ENCODE measurements around the gene PCTP. TPM values are rescaled to one million over a fixed set of nuclear protein-coding genes. Genes with fewer than 3 reads are reported as not detected.

PCTP gene
- polyA plus RNA-seq, 3 donors from 2014 or later: 8.9 to 17.3 (median 11.6) TPM

DNA sequence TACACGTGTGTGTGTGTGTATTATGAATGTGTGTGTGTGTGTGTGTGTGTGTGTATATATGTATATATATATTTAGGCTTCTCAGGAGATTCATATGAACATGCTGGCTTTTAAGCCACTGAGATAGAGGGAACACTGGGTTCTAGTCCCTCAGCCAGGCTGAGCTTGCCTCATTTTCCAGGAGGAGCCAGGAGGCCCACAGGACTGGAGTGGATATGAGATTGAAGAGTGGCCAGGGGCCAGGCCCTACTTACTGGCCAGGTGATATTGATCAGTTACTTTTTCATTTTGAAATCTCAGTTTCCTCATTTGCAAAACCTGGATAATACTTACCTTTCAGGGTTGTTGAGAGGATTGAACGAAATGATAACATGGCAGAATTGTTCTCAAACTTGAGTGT is 5.8 kb downstream of the PCTP start:
- H3K4me3 Mint-ChIP-seq: no peak overlapping the region
- peaks cover 12 to 17% of the 10 kb centered on the region in 2 donors for H3K4me1 Mint-ChIP-seq

DNA sequence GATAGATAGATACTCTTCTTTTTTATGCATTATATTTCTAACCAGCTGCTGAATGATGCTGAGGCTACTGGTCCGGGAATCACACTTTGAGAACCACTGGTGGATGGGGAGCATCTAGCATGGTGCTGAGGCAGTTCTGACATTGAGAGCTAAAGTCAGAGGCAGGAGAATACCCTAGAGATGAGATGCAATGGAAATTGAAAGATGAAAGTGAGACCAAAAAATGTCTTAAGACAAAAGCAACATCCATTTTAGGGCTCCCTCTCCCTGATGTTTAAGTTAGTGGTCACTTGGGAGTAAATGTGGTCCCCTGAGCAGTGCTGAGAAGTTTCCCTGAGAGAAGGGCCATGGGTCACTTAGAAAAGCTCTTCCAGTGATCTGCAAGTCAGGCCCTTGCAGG is 6.8 kb downstream of the PCTP start:
- Mint-ChIP-seq H3K27ac (no peak overlapping the region), H3K4me1 (peaks cover 7% of the 10 kb centered on the region in 2 donors), H3K9me3 (no peaks in the 10 kb centered on the region), H3K4me3 (no peak overlapping the region), H3K27me3 (ENCODE audit: low read depth in 3 of 3) (no peaks in the 10 kb centered on the region), H3K36me3 (no peaks in the 10 kb centered on the region)
- DNase-seq: no peak

More for the DNA sequence above, 5.8 kb downstream of the PCTP start:
- no peak for DNase-seq
- H3K27ac Mint-ChIP-seq: no peak overlapping the region
- no peaks in the 10 kb centered on the region for H3K36me3 Mint-ChIP-seq
- no peaks in the 10 kb centered on the region for H3K9me3 Mint-ChIP-seq
- H3K27me3 Mint-ChIP-seq (ENCODE audit: low read depth in 3 of 3): no peaks in the 10 kb centered on the region

GRCh38 chr17:55758171-55758570 is 7.3 kb downstream of the PCTP start:
- peaks cover 2 to 4% of the 10 kb centered on the region in 2 donors for H3K4me1 Mint-ChIP-seq
- no peak overlapping the region for H3K4me3 Mint-ChIP-seq
- H3K27ac Mint-ChIP-seq: no peak overlapping the region
- H3K9me3 Mint-ChIP-seq: no peaks in the 10 kb centered on the region
- no peaks in the 10 kb centered on the region for H3K27me3 Mint-ChIP-seq (ENCODE audit: low read depth in 3 of 3)
- H3K36me3 Mint-ChIP-seq: no peaks in the 10 kb centered on the region
- DNase-seq: no peak

GRCh38 chr17:55760643-55761355 is 9.9 kb downstream of the PCTP start:
- Mint-ChIP-seq H3K9me3 (no peaks in the 10 kb centered on the region), H3K27ac (no peak overlapping the region), H3K36me3 (peaks cover 0 to 4% (median 0%) of the 10 kb centered on the region in 3 donors), H3K4me1 (peaks cover 2 to 16% of the 10 kb centered on the region in 2 donors), H3K27me3 (ENCODE audit: low read depth in 3 of 3) (no peaks in the 10 kb centered on the region), H3K4me3 (no peak overlapping the region)
- DNase-seq: no peak

DNA sequence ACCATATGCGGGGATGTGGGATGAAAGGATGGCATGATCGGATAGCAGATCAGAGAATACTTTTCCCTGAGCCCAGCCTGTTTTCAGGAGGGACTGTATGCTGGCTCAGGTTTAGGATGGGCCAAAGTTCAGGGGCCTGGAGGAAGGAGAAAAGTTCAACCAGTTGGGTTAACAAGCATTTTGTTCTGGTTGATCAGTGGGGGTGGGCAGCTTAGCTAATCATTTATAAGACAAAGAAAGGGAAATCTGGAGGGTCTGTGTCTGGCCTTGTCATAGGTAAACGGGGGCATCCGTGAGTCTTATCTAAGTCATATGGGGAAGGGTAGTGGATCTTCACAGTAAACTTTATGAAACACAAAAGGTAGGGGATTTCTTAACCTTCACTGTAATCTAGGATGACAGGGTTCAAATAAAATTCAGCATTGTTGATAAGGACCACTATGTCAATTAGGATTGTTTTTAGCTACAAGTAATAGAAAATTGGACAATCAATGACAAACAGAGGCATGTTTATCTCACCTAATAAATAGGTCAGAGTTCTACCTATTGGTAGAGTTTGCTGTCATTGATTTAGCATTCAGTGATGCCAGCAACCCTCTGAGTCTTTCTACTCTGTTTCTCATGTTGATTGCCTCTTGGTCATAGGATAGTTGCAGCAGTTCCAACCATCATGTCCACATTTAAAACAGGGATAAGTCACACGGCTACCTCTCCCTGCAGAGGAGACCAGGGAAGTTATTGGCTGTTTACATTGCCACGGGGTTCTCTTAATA is 11.4 kb downstream of the PCTP start:
- Mint-ChIP-seq H3K9me3 (no peaks in the 10 kb centered on the region), H3K27me3 (ENCODE audit: low read depth in 3 of 3) (no peaks in the 10 kb centered on the region), H3K4me3 (no peak overlapping the region), H3K36me3 (peaks cover 0 to 4% (median 0%) of the 10 kb centered on the region in 3 donors), H3K27ac (no peak overlapping the region), H3K4me1 (peaks cover 2 to 17% of the 10 kb centered on the region in 2 donors)
- no peak for DNase-seq

- Mint-ChIP-seq H3K36me3 (peaks cover 5 to 8% (median 7%) of the 10 kb centered on the region in 3 donors), H3K27ac (no peak overlapping the region), H3K4me1 (peaks cover 2 to 17% of the 10 kb centered on the region in 2 donors), H3K4me3 (no peak overlapping the region), H3K27me3 (ENCODE audit: low read depth in 3 of 3) (no peaks in the 10 kb centered on the region), H3K9me3 (no peaks in the 10 kb centered on the region)
- no peak for DNase-seq
Measured at GRCh38 chr17:55763856-55764255, 13.0 kb downstream of the PCTP start.

- DNase-seq: no peak
- Mint-ChIP-seq H3K27me3 (ENCODE audit: low read depth in 3 of 3) (no peaks in the 10 kb centered on the region), H3K9me3 (no peaks in the 10 kb centered on the region), H3K4me3 (no peak overlapping the region), H3K27ac (no peak overlapping the region), H3K36me3 (peaks cover 8 to 14% (median 10%) of the 10 kb centered on the region in 3 donors), H3K4me1 (peaks cover 2 to 17% of the 10 kb centered on the region in 2 donors)
Measured at GRCh38 chr17:55764610-55765009, 13.8 kb downstream of the PCTP start.

GRCh38 chr17:55765472-55765871 is 14.6 kb downstream of the PCTP start:
- Mint-ChIP-seq H3K4me3 (no peak overlapping the region), H3K9me3 (no peaks in the 10 kb centered on the region), H3K36me3 (peaks cover 8 to 16% (median 15%) of the 10 kb centered on the region in 3 donors), H3K27ac (no peak overlapping the region), H3K27me3 (ENCODE audit: low read depth in 3 of 3) (no peaks in the 10 kb centered on the region), H3K4me1 (peaks cover 2 to 17% of the 10 kb centered on the region in 2 donors)
- DNase-seq: no peak

DNA sequence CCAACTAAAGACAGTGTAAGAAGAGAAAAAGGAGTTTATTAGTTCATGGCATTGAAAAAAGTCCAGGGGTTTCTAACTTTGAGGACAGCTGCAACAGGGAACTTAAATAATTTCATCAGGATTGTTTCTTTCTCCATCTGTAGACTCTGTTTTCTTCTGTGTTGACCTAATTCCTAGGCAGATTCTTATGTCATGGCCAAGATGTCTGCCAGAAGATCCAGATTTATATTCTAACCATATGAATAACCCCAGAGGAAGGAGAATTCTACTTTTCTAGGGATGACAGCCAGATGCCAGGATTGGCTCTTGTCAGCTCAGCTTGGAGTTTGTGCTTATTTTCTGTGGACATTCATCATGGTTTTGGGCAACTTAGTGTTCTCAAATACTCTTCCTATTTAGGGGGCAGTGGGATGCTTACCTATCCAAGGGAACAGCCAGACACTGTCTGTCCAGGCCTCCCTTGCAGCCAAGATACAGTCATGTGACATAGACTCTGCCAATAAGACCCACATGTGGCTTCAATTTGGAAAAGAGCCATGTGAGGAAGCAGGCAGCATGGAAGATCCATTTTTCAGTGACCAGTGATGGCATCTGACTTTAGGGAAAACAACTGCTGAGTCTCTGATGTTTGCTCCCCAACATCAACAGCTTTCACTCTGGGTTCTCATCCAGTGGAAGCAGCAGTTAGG is 18.2 kb downstream of the PCTP start:
- peaks cover 23 to 43% (median 38%) of the 10 kb centered on the region in 3 donors for H3K36me3 Mint-ChIP-seq
- no peak overlapping the region for H3K27ac Mint-ChIP-seq

GRCh38 chr17:55769625-55770000 is 18.8 kb downstream of the PCTP start:
- Mint-ChIP-seq H3K9me3 (no peaks in the 10 kb centered on the region), H3K27me3 (ENCODE audit: low read depth in 3 of 3) (no peaks in the 10 kb centered on the region), H3K4me1 (peaks cover 2 to 8% of the 10 kb centered on the region in 2 donors), H3K4me3 (no peak overlapping the region), H3K27ac (no peak overlapping the region), H3K36me3 (peaks cover 23 to 43% (median 41%) of the 10 kb centered on the region in 3 donors)
- DNase-seq: no peak

More for the DNA sequence above, 18.2 kb downstream of the PCTP start:
- Mint-ChIP-seq H3K4me3 (no peak overlapping the region), H3K27me3 (ENCODE audit: low read depth in 3 of 3) (no peaks in the 10 kb centered on the region), H3K9me3 (no peaks in the 10 kb centered on the region), H3K4me1 (peaks cover 2 to 12% of the 10 kb centered on the region in 2 donors)
- no peak for DNase-seq

DNA sequence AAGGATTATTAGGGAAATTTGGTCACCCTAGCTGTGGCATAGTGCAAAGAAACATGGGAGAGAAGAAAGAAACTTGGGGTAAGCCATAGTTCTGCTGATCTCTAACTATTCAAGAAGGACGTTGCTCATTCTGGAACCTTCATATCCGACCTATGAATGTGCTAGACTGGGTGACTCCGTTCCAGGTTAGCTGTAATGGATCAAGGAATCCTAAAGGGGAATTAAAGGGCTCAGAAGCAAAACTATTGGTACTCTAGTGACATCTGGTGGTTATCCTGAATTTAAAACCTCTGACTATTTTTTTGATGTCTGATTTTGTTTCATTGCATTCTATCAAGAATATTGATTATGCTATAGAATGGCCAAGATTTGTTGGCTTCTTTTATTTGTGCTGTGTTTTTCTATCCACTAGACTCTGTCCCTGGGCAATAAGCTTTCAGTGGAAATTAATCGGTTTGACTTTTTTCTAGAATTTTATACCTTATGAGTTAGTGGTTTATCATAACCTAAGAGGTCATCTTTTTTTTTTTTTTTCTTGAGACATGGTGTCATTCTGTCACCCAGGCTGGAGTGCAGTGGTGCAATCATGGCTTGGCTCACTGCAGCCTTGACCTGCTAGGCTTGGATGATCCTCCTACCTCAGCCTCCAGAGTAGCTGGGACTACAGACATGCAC is 19.5 kb downstream of the PCTP start:
- H3K27ac Mint-ChIP-seq: no peak overlapping the region
- peaks cover 23 to 46% (median 43%) of the 10 kb centered on the region in 3 donors for H3K36me3 Mint-ChIP-seq
- DNase-seq: no peak
- peaks cover under 1 to 6% of the 10 kb centered on the region in 2 donors for H3K4me1 Mint-ChIP-seq
- no peak overlapping the region for H3K4me3 Mint-ChIP-seq
- no peaks in the 10 kb centered on the region for H3K9me3 Mint-ChIP-seq
- no peaks in the 10 kb centered on the region for H3K27me3 Mint-ChIP-seq (ENCODE audit: low read depth in 3 of 3)

DNA sequence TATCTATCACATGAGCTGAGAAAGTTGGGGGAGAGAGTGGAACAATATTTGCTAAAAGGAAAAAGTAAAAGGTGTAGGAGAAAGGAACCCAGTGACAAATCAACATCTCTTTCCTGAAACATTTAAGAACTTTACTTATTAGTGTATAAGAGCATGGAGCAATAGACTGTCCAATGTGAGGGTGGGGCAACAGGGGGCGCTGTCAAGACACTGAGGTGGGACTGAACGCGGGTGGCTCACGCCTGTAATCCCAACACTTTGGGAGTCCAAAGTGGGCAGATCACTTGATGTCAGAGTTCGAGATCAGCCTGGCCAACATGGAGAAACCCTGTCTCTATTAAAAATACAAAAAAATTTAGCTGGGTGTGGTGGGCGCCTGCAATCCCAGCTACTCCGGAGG is 21.2 kb downstream of the PCTP start:
- H3K36me3 Mint-ChIP-seq: peaks cover 35 to 63% (median 51%) of the 10 kb centered on the region in 3 donors
- no peak overlapping the region for H3K27ac Mint-ChIP-seq
- no peak overlapping the region for H3K4me3 Mint-ChIP-seq
- no peaks in the 10 kb centered on the region for H3K4me1 Mint-ChIP-seq
- H3K27me3 Mint-ChIP-seq (ENCODE audit: low read depth in 3 of 3): no peaks in the 10 kb centered on the region
- H3K9me3 Mint-ChIP-seq: no peaks in the 10 kb centered on the region
- DNase-seq: no peak

- Mint-ChIP-seq H3K4me3 (no peak overlapping the region), H3K4me1 (no peaks in the 10 kb centered on the region), H3K27me3 (ENCODE audit: low read depth in 3 of 3) (no peaks in the 10 kb centered on the region), H3K9me3 (no peaks in the 10 kb centered on the region), H3K27ac (peak overlapping the region in 1 of 6 donors; percentile 10), H3K36me3 (peaks cover 38 to 70% (median 56%) of the 10 kb centered on the region in 3 donors)
- DNase-seq: no peak
Measured at GRCh38 chr17:55773671-55774070, 22.8 kb downstream of the PCTP start.
